GM12878 (cell line): ENCODE measurements around the gene LSAMP. TPM values are rescaled to one million over a fixed set of nuclear protein-coding genes. Genes with fewer than 3 reads are reported as not detected.

Experiments
- ATAC-seq: fragments of 200-7000 bp; cut with Tn5 transposase; 3 replicates; pipeline ENCODE4 v1.9.1; 2020; ENCODE audit warnings: mild to moderate bottlenecking, moderate library complexity
- BruUV-seq: library from RNA; stranded (reverse); fragments of 400-500 nt; replicated peaks from 2 replicates; lab custom pipeline; 2021; lab: Mats Ljungman, UMichigan
- CTCF ChIA-PET: fragments of 300-600 bp; sonication (Branson Sonifier 250); formaldehyde crosslinking; extraction: SDS; loops from one replicate; lab custom pipeline; 2021; ENCODE audit warnings: inconsistent platforms; lab: Yijun Ruan, JAX
- POLR2A ChIA-PET: fragments of 350-600 bp; formaldehyde crosslinking; extraction: SDS; loops from one replicate; lab custom pipeline; 2021; ENCODE audit warnings: inconsistent platforms; lab: Charles Lee
- RAD21 ChIA-PET: fragments of 300-600 bp; sonication (Branson Sonifier 250); formaldehyde crosslinking; loops from one replicate; lab custom pipeline; 2023; ENCODE audit warnings: antibody characterized with exemption; ENCODE audit not compliant: unreplicated experiment; lab: Charles Lee
- SMC1A ChIA-PET: fragments of 300-600 bp; sonication (Branson Sonifier 250); formaldehyde crosslinking; loops from one replicate; lab custom pipeline; 2023; ENCODE audit not compliant: unreplicated experiment, uncharacterized antibody; lab: Charles Lee
- DNase-seq: peaks from one replicate; pipeline ENCODE4 v3.0.0-alpha.2; 2011; ENCODE audit warnings: low read depth, low spot score
- FAIRE-seq: peaks from 3 replicates; lab custom pipeline; 2011; peaks lifted over from hg19 to GRCh38; lab: Jason Lieb, UNC
- H2AFZ ChIP-seq: 2 replicates; pipeline ENCODE4 v1.6.0; 2011; ENCODE audit warnings: low read depth, low read length, control low read depth; ENCODE audit not compliant: control insufficient read depth
- H3K27ac ChIP-seq: 2 replicates; pipeline ENCODE4 v1.5.1; 2011; ENCODE audit warnings: control low read depth; ENCODE audit not compliant: control insufficient read depth, insufficient read depth
- H3K27me3 ChIP-seq, 2 experiments: replicated peaks in 1 of 2; 2 replicates each; pipeline versions ENCODE4 v1.6.0 to v1.6.1; 2011; ENCODE audit warnings: low read length in 1 of 2; ENCODE audit not compliant: control insufficient read depth in 2 of 2, insufficient read depth in 2 of 2
- H3K36me3 ChIP-seq, 2 experiments: 2 replicates each; pipeline ENCODE4 v1.5.1; 2011; ENCODE audit warnings: low read length in 1 of 2; ENCODE audit not compliant: control insufficient read depth in 2 of 2, insufficient read depth in 2 of 2
- H3K4me1 ChIP-seq: 2 replicates; pipeline ENCODE4 v1.6.1; 2011; ENCODE audit warnings: mild to moderate bottlenecking, low read length, moderate library complexity, mixed read lengths; ENCODE audit not compliant: control insufficient read depth, insufficient read depth
- H3K4me2 ChIP-seq: 2 replicates; pipeline ENCODE4 v1.6.0; 2011; ENCODE audit warnings: control low read depth; ENCODE audit not compliant: control insufficient read depth, insufficient read depth
- H3K4me3 ChIP-seq: fragments of 200-600 bp; sonication (generic); 2 replicates; pipeline ENCODE4 v1.5.1; 2016
- H3K79me2 ChIP-seq: 2 replicates; pipeline ENCODE4 v1.6.0; 2011; ENCODE audit warnings: low read length; ENCODE audit not compliant: control insufficient read depth, insufficient read depth
- H3K9ac ChIP-seq: 2 replicates; pipeline ENCODE4 v1.8.0; 2011; ENCODE audit warnings: low read length, control low read depth, mixed read lengths; ENCODE audit not compliant: control insufficient read depth, insufficient read depth
- H3K9me3 ChIP-seq: replicated peaks from 3 replicates; pipeline ENCODE4 v1.5.1; 2011; ENCODE audit warnings: mild to moderate bottlenecking, low read length; ENCODE audit not compliant: control insufficient read depth, insufficient read depth
- H4K20me1 ChIP-seq: 2 replicates; pipeline ENCODE4 v1.6.0; 2011; ENCODE audit not compliant: control insufficient read depth, insufficient read depth
- FOXK2 ChIP-seq: fragments of 450-650 bp; IDR thresholded peaks from 2 replicates; pipeline ENCODE4 v1.6.1; 2017; ENCODE audit warnings: mild to moderate bottlenecking, moderate library complexity
- GABPA ChIP-seq: IDR thresholded peaks from 2 replicates; pipeline ENCODE4 v1.6.1; 2014; ENCODE audit warnings: antibody characterized with exemption, low read depth, mild to moderate bottlenecking, inconsistent platforms
- HDGF ChIP-seq: fragments of 450-650 bp; IDR thresholded peaks from 2 replicates; pipeline ENCODE4 v1.6.1; 2016; ENCODE audit warnings: antibody characterized with exemption
- MTA2 ChIP-seq: fragments of 450-650 bp; IDR thresholded peaks from 2 replicates; pipeline ENCODE4 v1.6.1; 2016; ENCODE audit warnings: low read depth, mild to moderate bottlenecking, moderate library complexity
- NR2C2 ChIP-seq: IDR thresholded peaks from 2 replicates; pipeline ENCODE4 v1.6.1; 2011; ENCODE audit warnings: borderline replicate concordance, low read depth; ENCODE audit not compliant: control insufficient read depth, insufficient read length
- RCOR1 ChIP-seq: conservative IDR thresholded peaks from 2 replicates; pipeline ENCODE4 v1.6.1; 2012; ENCODE audit warnings: low read depth, low read length, improper control_type of control experiment
- SIN3A ChIP-seq: IDR thresholded peaks from 2 replicates; pipeline ENCODE4 v1.6.1; 2012; ENCODE audit warnings: low read depth, low read length, improper control_type of control experiment
- SP1 ChIP-seq: IDR thresholded peaks from one replicate; pipeline ENCODE4 v1.6.1; 2011; ENCODE audit warnings: low read depth, low read length
- TCF7 ChIP-seq: IDR thresholded peaks from 2 replicates; pipeline ENCODE4 v1.6.1; 2014; ENCODE audit warnings: antibody characterized with exemption, borderline replicate concordance
- WGBS: methylation state at CpG from one replicate; pipeline ENCODE4 v1.1.6; 2016; ENCODE audit warnings: low lambda C conversion rate; ENCODE audit not compliant: insufficient replicate concordance, insufficient coverage; ENCODE audit errors: missing lambda C conversion rate; 5-methylcytosine and 5-hydroxymethylcytosine counted together
- in situ Hi-C: fragments of 300-500 bp; cut with MboI; formaldehyde crosslinking; loops from 9 replicates; pipeline ENCODE4 v1.14.3; 2018; ENCODE audit warnings: mixed read lengths
- intact Hi-C: fragments of 100-400 bp; cut with micrococcal nuclease; formaldehyde crosslinking; loops from one replicate; pipeline ENCODE4 v1.14.2; 2022; ENCODE audit not compliant: unreplicated experiment
- polyA plus RNA-seq, 11 experiments: library from polyadenylated mRNA; depleted of rRNA in 4 of 11; unstranded in 6 of 11; stranded (reverse) in 5 of 11; fragments of >200 nt; fragmentation: Nextera tagmentation in 4 of 11; fragmentation: Illumina TruSeq in 1 of 11; extraction: Ambion mirVana in 4 of 11; extraction: Trizol in 1 of 11; gene quantifications; 1 replicate in 1 of 11; 2 replicates in 10 of 11; pipeline versions ENCODE4 v1.2.1 to v1.2.3, GENCODE V29; 2011 to 2016; ENCODE audit warnings: inconsistent platforms in 2 of 11, missing spikeins in 2 of 11, low read depth in 1 of 11
- total RNA-seq, 4 experiments: library from RNA; depleted of rRNA in 3 of 4; stranded (reverse); fragments of >200 nt in 3 of 4; fragmentation: Illumina TruSeq in 1 of 4; extraction: Trizol in 1 of 4; gene quantifications; 2 replicates each; pipeline versions ENCODE4 v1.2.1 to v1.2.3, GENCODE V29; 2013 to 2021
- TF ChIP-seq, protein P1 (sequence below): fragments of 450-650 bp; IDR thresholded peaks from 2 replicates; pipeline ENCODE4 v1.6.1; 2017; ENCODE audit warnings: mild to moderate bottlenecking, moderate library complexity
- TF ChIP-seq, protein P2 (sequence below): IDR thresholded peaks from 2 replicates; pipeline ENCODE4 v1.6.1; 2011; ENCODE audit warnings: low read depth, low read length, improper control_type of control experiment, borderline replicate concordance

Gene LSAMP
- total and polyA plus RNA-seq, 10 of the 15 experiments (the other 5 are each of a cell fraction or from before 2014, with no cell fraction given): 2.0 to 12.7 (median 6.5) TPM

DNA sequence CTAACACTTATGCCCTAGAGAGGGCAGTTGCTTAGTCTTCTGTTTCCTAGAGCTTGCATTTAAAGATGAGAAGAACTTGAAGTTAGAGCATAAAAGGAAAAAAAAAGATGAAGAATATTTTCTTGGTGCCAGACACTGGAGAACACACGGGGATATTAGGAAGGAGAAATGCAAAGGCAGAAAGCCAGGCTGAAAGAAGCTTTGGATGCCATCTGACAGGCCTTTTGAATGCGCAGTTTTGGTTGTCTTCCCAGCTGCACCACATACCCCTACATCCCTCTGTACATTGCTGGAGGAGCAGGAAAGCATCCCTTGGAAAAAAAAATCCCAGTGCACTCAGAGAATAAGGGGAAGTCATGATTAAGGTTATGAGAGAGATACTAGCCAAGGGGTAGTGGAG lies 443.1 kb downstream of the LSAMP start (continued):
- TF ChIP-seq, protein P1, sequence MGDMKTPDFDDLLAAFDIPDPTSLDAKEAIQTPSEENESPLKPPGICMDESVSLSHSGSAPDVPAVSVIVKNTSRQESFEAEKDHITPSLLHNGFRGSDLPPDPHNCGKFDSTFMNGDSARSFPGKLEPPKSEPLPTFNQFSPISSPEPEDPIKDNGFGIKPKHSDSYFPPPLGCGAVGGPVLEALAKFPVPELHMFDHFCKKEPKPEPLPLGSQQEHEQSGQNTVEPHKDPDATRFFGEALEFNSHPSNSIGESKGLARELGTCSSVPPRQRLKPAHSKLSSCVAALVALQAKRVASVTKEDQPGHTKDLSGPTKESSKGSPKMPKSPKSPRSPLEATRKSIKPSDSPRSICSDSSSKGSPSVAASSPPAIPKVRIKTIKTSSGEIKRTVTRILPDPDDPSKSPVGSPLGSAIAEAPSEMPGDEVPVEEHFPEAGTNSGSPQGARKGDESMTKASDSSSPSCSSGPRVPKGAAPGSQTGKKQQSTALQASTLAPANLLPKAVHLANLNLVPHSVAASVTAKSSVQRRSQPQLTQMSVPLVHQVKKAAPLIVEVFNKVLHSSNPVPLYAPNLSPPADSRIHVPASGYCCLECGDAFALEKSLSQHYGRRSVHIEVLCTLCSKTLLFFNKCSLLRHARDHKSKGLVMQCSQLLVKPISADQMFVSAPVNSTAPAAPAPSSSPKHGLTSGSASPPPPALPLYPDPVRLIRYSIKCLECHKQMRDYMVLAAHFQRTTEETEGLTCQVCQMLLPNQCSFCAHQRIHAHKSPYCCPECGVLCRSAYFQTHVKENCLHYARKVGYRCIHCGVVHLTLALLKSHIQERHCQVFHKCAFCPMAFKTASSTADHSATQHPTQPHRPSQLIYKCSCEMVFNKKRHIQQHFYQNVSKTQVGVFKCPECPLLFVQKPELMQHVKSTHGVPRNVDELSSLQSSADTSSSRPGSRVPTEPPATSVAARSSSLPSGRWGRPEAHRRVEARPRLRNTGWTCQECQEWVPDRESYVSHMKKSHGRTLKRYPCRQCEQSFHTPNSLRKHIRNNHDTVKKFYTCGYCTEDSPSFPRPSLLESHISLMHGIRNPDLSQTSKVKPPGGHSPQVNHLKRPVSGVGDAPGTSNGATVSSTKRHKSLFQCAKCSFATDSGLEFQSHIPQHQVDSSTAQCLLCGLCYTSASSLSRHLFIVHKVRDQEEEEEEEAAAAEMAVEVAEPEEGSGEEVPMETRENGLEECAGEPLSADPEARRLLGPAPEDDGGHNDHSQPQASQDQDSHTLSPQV: no peak
- no peak for TF ChIP-seq RCOR1
- no peak for TF ChIP-seq TCF7
- TF ChIP-seq, all 136 proteins: peak for 0

DNA sequence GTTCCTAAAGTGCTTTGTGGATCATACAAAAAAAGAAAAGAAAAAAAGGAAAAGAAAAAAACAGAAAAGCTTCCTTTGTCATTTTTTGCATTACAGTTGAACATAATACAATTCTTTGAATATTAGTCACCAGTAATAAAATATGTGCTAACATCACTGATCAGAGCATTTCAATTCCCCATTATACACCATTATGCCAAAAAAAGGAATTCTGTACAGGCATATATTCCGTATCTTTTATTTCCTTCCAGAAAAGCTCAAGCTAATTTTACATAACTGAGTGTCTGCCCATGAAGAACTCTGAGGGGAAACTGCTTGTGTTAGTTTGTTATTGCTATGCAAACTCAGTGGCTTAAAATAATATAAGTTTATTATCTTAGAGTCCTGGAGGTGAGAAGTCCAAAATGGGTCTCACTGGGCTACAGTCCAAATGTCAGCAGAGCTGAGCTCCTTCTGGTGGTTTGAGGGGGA lies 444.1 kb downstream of the LSAMP start:
- RAD21 ChIA-PET: interaction anchor here (1.3 to 1.8 kb wide), 3 partner anchors 10 to 70 kb away, joined by 3 to 5 read pairs (median 5); no protein-coding TSS in a partner anchor
- TF ChIP-seq NR2C2 (no peak), SP1 (no peak), GABPA (no peak), MTA2 (no peak), FOXK2 (no peak), SIN3A (no peak), HDGF (no peak)
- TF ChIP-seq, protein P2, sequence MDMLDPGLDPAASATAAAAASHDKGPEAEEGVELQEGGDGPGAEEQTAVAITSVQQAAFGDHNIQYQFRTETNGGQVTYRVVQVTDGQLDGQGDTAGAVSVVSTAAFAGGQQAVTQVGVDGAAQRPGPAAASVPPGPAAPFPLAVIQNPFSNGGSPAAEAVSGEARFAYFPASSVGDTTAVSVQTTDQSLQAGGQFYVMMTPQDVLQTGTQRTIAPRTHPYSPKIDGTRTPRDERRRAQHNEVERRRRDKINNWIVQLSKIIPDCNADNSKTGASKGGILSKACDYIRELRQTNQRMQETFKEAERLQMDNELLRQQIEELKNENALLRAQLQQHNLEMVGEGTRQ: no peak
- Histone ChIP-seq H3K27me3 (no peaks in the 10 kb centered on the region), H3K36me3 (no peaks in the 10 kb centered on the region), H3K4me1 (peaks cover 13% of the 10 kb centered on the region; the same call in 1 of the 2 replicates), H3K9ac (no peak overlapping the region), H2AFZ (no peak overlapping the region), H3K79me2 (no peaks in the 10 kb centered on the region), H4K20me1 (no peaks in the 10 kb centered on the region), H3K27ac (no peak overlapping the region), H3K4me3 (no peak overlapping the region), H3K4me2 (no peak overlapping the region), H3K9me3 (no peaks in the 10 kb centered on the region)
- FAIRE-seq (no peak), DNase-seq (no peak), ATAC-seq (no peak)
- BruUV-seq: no TSS peak
- POLR2A ChIA-PET: no interaction called here
- intact Hi-C loops: loop anchor here (5.0 kb wide), 1 partner anchor 36 kb away; no protein-coding TSS in a partner anchor
- CTCF ChIA-PET: interaction anchor here (0.8 to 1.4 kb wide), 3 partner anchors 13 to 20 kb away, joined by 3 to 4 read pairs (median 3); no protein-coding TSS in a partner anchor
- WGBS: 33% methylated on average over 1 of the region's 1 CpG
- SMC1A ChIA-PET: interaction anchor here (0.6 to 5.7 kb wide), 9 partner anchors 9 to 58 kb away, joined by 3 to 41 read pairs (median 3); no protein-coding TSS in a partner anchor
- in situ Hi-C loops: no loop called here
